Dermis blood vessel endothelial cell (primary cell): ENCODE data around the gene TNFRSF25. TPM values are rescaled to one million over a fixed set of nuclear protein-coding genes. Genes with fewer than 3 reads are reported as not detected.
"Not testable (repeated sequence)": the region's sequence is repeated elsewhere in the genome, so short reads cannot be mapped to it uniquely, and the experiment has no call there.

Experiments used
- DNase-seq: peaks from one replicate; pipeline ENCODE4 v3.0.0; 2010
- total RNA-seq: library from RNA; depleted of rRNA; stranded (reverse); fragments of >200 nt; gene quantifications from 2 replicates; pipeline ENCODE4 v1.2.3, GENCODE V29; 2014

The TNFRSF25 gene
- total RNA-seq, 1 donor from 2014 or later = 17.4 TPM

- not testable (repeated sequence) for DNase-seq
Measured at GRCh38 chr1:6429660-6430411, 36.1 kb downstream of the TNFRSF25 start.

- not testable (repeated sequence) for DNase-seq
Measured at GRCh38 chr1:6428453-6428852, 37.5 kb downstream of the TNFRSF25 start.

GRCh38 chr1:6427441-6428390 is 38.3 kb downstream of the TNFRSF25 start:
- no peak for DNase-seq

- DNase-seq = no peak
Measured at GRCh38 chr1:6426972-6427350, 39.0 kb downstream of the TNFRSF25 start.

- DNase-seq = no peak
Measured at GRCh38 chr1:6426277-6426971, 39.5 kb downstream of the TNFRSF25 start.

- DNase-seq = no peak
Measured at GRCh38 chr1:6425658-6426057, 40.3 kb downstream of the TNFRSF25 start.

GRCh38 chr1:6424619-6425593 is 41.1 kb downstream of the TNFRSF25 start, which contains the start of gene ESPN:
Gene ESPN, plus strand, starts transcription at chr1:6424776. Its CDS starts 180 bp downstream, at chr1:6424956.
- DNase-seq = no peak

- DNase-seq = no peak
Measured at GRCh38 chr1:6424000-6424565, 41.9 kb downstream of the TNFRSF25 start.

- peak; percentile 77 for DNase-seq
Measured at GRCh38 chr1:6423321-6423999, 42.5 kb downstream of the TNFRSF25 start.

GRCh38 chr1:6421266-6421665 is 44.7 kb downstream of the TNFRSF25 start:
- no peak for DNase-seq

GRCh38 chr1:6420454-6421042 is 45.4 kb downstream of the TNFRSF25 start:
- no peak for DNase-seq

GRCh38 chr1:6419804-6420453 is 46.0 kb downstream of the TNFRSF25 start, which contains the start of gene HES2:
Gene HES2, minus strand, starts transcription at chr1:6419919. Its CDS starts 99 bp downstream, at chr1:6419820.
- DNase-seq = peak; percentile 44

- DNase-seq = peak; percentile 38
Measured at GRCh38 chr1:6419397-6419803, 46.6 kb downstream of the TNFRSF25 start.

GRCh38 chr1:6418668-6419396 is 47.1 kb downstream of the TNFRSF25 start:
- DNase-seq = peak; percentile 45

GRCh38 chr1:6417961-6418667 is 47.9 kb downstream of the TNFRSF25 start:
- no peak for DNase-seq

GRCh38 chr1:6416906-6417305 is 49.1 kb downstream of the TNFRSF25 start:
- DNase-seq = no peak

- DNase-seq = no peak
Measured at GRCh38 chr1:6416295-6416656, 49.7 kb downstream of the TNFRSF25 start.
